Mesenchymal stem cell (in vitro differentiated cells and primary cell): Measurements from ENCODE around the gene GPR39.

Experiments used
- DNase-seq: peaks from one replicate; pipeline ENCODE4 v3.0.0-alpha.2; 2013
- H2AFZ ChIP-seq: one replicate; pipeline ENCODE4 v1.6.1; 2013; ENCODE audit warnings: low read depth, mild to moderate bottlenecking, control low read depth, inconsistent platforms, low read length, moderate library complexity
- H2AK5ac ChIP-seq: 2 replicates; pipeline ENCODE4 v1.6.1; 2013; ENCODE audit warnings: low read length, moderate library complexity, mild to moderate bottlenecking, inconsistent platforms; ENCODE audit not compliant: severe bottlenecking
- H2BK120ac ChIP-seq: one replicate; pipeline ENCODE4 v1.6.1; 2013; ENCODE audit warnings: low read depth, mild to moderate bottlenecking, inconsistent platforms, low read length, moderate library complexity
- H2BK12ac ChIP-seq, 2 experiments: one replicate each; pipeline ENCODE4 v1.6.1; 2013; ENCODE audit warnings: inconsistent platforms in 2 of 2, low read length in 2 of 2, mild to moderate bottlenecking in 2 of 2, moderate library complexity in 2 of 2, control low read depth in 1 of 2
- H2BK15ac ChIP-seq: one replicate; pipeline ENCODE4 v1.6.1; 2013; ENCODE audit warnings: mild to moderate bottlenecking, low read depth, inconsistent platforms; ENCODE audit not compliant: poor library complexity, severe bottlenecking
- H2BK5ac ChIP-seq: 2 replicates; pipeline ENCODE4 v1.6.1; 2013; ENCODE audit warnings: low read depth, mild to moderate bottlenecking, low read length, control low read depth, inconsistent platforms; ENCODE audit not compliant: poor library complexity, severe bottlenecking
- H3K14ac ChIP-seq, 2 experiments: one replicate each; pipeline ENCODE4 v1.6.1; 2013; ENCODE audit warnings: inconsistent platforms in 2 of 2, low read length in 2 of 2, control low read depth in 1 of 2, mild to moderate bottlenecking in 1 of 2, moderate library complexity in 1 of 2
- H3K18ac ChIP-seq, 2 experiments: one replicate each; pipeline ENCODE4 v1.6.1; 2013; ENCODE audit warnings: inconsistent platforms in 2 of 2, low read length in 2 of 2, control low read depth in 1 of 2, low read depth in 1 of 2, mild to moderate bottlenecking in 1 of 2
- H3K23ac ChIP-seq, 2 experiments: one replicate each; pipeline ENCODE4 v1.6.1; 2013; ENCODE audit warnings: inconsistent platforms in 2 of 2, low read length in 2 of 2, mild to moderate bottlenecking in 2 of 2, moderate library complexity in 2 of 2, control low read depth in 1 of 2
- H3K27ac ChIP-seq: 2 replicates; pipeline ENCODE4 v1.5.1; 2013; ENCODE audit warnings: mild to moderate bottlenecking, moderate library complexity, low read length, control low read depth, inconsistent platforms; ENCODE audit not compliant: poor library complexity, severe bottlenecking
- H3K27me3 ChIP-seq, 2 experiments: 2 replicates each; pipeline versions ENCODE4 v1.6.1 to v1.7.0; 2013; ENCODE audit warnings: low read length in 2 of 2, mild to moderate bottlenecking in 2 of 2, moderate library complexity in 2 of 2, control low read depth in 1 of 2, inconsistent platforms in 1 of 2; ENCODE audit not compliant: control insufficient read depth in 1 of 2, insufficient read depth in 1 of 2
- H3K36me3 ChIP-seq, 2 experiments: 2 replicates each; pipeline versions ENCODE4 v1.6.1 to v1.7.0; 2013; ENCODE audit warnings: low read length in 2 of 2, control low read depth in 1 of 2, inconsistent platforms in 1 of 2, low read depth in 1 of 2, mild to moderate bottlenecking in 1 of 2; ENCODE audit not compliant: insufficient read depth in 2 of 2, control insufficient read depth in 1 of 2
- H3K4ac ChIP-seq, 2 experiments: one replicate each; pipeline ENCODE4 v1.6.1; 2013; ENCODE audit warnings: inconsistent platforms in 2 of 2, low read length in 2 of 2, mild to moderate bottlenecking in 2 of 2, moderate library complexity in 2 of 2, control low read depth in 1 of 2, low read depth in 1 of 2
- H3K4me1 ChIP-seq: 2 replicates; pipeline ENCODE4 v1.6.1; 2013; ENCODE audit warnings: low read depth, low read length, control low read depth; ENCODE audit not compliant: control insufficient read depth, insufficient read depth
- H3K4me2 ChIP-seq: 2 replicates; pipeline ENCODE4 v1.6.1; 2013; ENCODE audit warnings: low read length, mild to moderate bottlenecking, inconsistent platforms; ENCODE audit not compliant: poor library complexity, severe bottlenecking
- H3K4me3 ChIP-seq, 2 experiments: 2 replicates each; pipeline versions ENCODE4 v1.5.1 to v1.7.0; 2013; ENCODE audit warnings: low read length in 2 of 2, mild to moderate bottlenecking in 2 of 2, control low read depth in 1 of 2, low read depth in 1 of 2; ENCODE audit not compliant: insufficient read depth in 1 of 2
- H3K79me1 ChIP-seq: replicated peaks from 2 replicates; pipeline ENCODE4 v1.6.1; 2013; ENCODE audit warnings: mild to moderate bottlenecking, control low read depth, low read length, inconsistent platforms; ENCODE audit not compliant: poor library complexity, severe bottlenecking
- H3K9ac ChIP-seq: 2 replicates; pipeline ENCODE4 v1.7.0; 2013; ENCODE audit warnings: mild to moderate bottlenecking, low read length, moderate library complexity
- H3K9me3 ChIP-seq: 2 replicates; pipeline ENCODE4 v1.7.0; 2013; ENCODE audit warnings: mild to moderate bottlenecking, low read length; ENCODE audit not compliant: control insufficient read depth
- H4K8ac ChIP-seq: one replicate; pipeline ENCODE4 v1.6.1; 2013; ENCODE audit warnings: inconsistent platforms, mild to moderate bottlenecking, low read length, moderate library complexity
- H4K91ac ChIP-seq: one replicate; pipeline ENCODE4 v1.6.1; 2013; ENCODE audit warnings: mild to moderate bottlenecking, low read length, inconsistent platforms
- WGBS: methylation state at CpG from one replicate; pipeline ENCODE4 v1.1.7; 2013; ENCODE audit warnings: mixed read lengths; 5-methylcytosine and 5-hydroxymethylcytosine counted together

The GPR39 gene

GRCh38 chr2:132646540-132647108 lies 230.0 kb downstream of the GPR39 start:
- no peak overlapping the region for H2BK120ac ChIP-seq

GRCh38 chr2:132651115-132652045 lies 234.8 kb downstream of the GPR39 start:
- DNase-seq = peak; percentile 54
- no peak overlapping the region for H2BK120ac ChIP-seq
- H3K14ac ChIP-seq = no peak overlapping the region
- no peak overlapping the region for H2BK15ac ChIP-seq
- WGBS = 78% methylated on average over 12 of the region's 12 CpGs
- no peak overlapping the region for H2AFZ ChIP-seq
- no peaks in the 10 kb centered on the region for H3K27me3 ChIP-seq
- no peak overlapping the region for H3K4me2 ChIP-seq
- H3K9me3 ChIP-seq = no peaks in the 10 kb centered on the region
- no peak overlapping the region for H2BK5ac ChIP-seq
- no peak overlapping the region for H3K18ac ChIP-seq
- peak overlapping the region; percentile 53 for H3K9ac ChIP-seq
- H3K36me3 ChIP-seq = peaks cover 0 to 4% of the 10 kb centered on the region in 2 experiments
- H3K23ac ChIP-seq = no peak overlapping the region
- no peaks in the 10 kb centered on the region for H3K4me1 ChIP-seq
- H4K91ac ChIP-seq = no peak overlapping the region
- H3K4ac ChIP-seq = no peak overlapping the region
- no peak overlapping the region for H4K8ac ChIP-seq
- no peak overlapping the region for H3K27ac ChIP-seq
- H3K4me3 ChIP-seq = no peak overlapping the region
- H2BK12ac ChIP-seq = no peak overlapping the region
- no peak overlapping the region for H2AK5ac ChIP-seq
- peaks cover 13% of the 10 kb centered on the region for H3K79me1 ChIP-seq

More at GRCh38 chr2:132646540-132647108, 230.0 kb downstream of the GPR39 start:
- no peak for DNase-seq
- H4K8ac ChIP-seq = no peak overlapping the region
- peaks cover 12% of the 10 kb centered on the region for H3K79me1 ChIP-seq
- peaks cover 0 to 14% of the 10 kb centered on the region in 2 experiments for H3K36me3 ChIP-seq
- no peak overlapping the region for H3K18ac ChIP-seq
- no peak overlapping the region for H4K91ac ChIP-seq
- no peak overlapping the region for H3K9ac ChIP-seq
- H3K4me2 ChIP-seq = no peak overlapping the region
- no peak overlapping the region for H3K23ac ChIP-seq
- no peaks in the 10 kb centered on the region for H3K4me1 ChIP-seq
- no peak overlapping the region for H3K14ac ChIP-seq
- H2AK5ac ChIP-seq = no peak overlapping the region
- H3K9me3 ChIP-seq = no peaks in the 10 kb centered on the region
- no peak overlapping the region for H2BK5ac ChIP-seq
- H3K4me3 ChIP-seq = no peak overlapping the region
- H2BK12ac ChIP-seq = no peak overlapping the region
- H2AFZ ChIP-seq = no peak overlapping the region
- H3K4ac ChIP-seq = no peak overlapping the region
- no peak overlapping the region for H2BK15ac ChIP-seq
- H3K27ac ChIP-seq = no peak overlapping the region
- 89% methylated on average over 8 of the region's 8 CpGs for WGBS
- H3K27me3 ChIP-seq = no peaks in the 10 kb centered on the region

GRCh38 chr2:132652474-132652873 lies 235.9 kb downstream of the GPR39 start:
- no peak overlapping the region for H2BK120ac ChIP-seq
- no peak overlapping the region for H3K23ac ChIP-seq
- no peak for DNase-seq
- H3K9ac ChIP-seq = no peak overlapping the region
- no peak overlapping the region for H3K18ac ChIP-seq
- no peak overlapping the region for H4K8ac ChIP-seq
- no peak overlapping the region for H2BK15ac ChIP-seq
- H2AK5ac ChIP-seq = no peak overlapping the region
- H3K27me3 ChIP-seq = no peaks in the 10 kb centered on the region
- no peak overlapping the region for H3K4ac ChIP-seq
- H4K91ac ChIP-seq = no peak overlapping the region
- H3K4me2 ChIP-seq = no peak overlapping the region
- H3K14ac ChIP-seq = no peak overlapping the region
- H2AFZ ChIP-seq = no peak overlapping the region
- H3K9me3 ChIP-seq = no peaks in the 10 kb centered on the region
- H3K4me3 ChIP-seq = no peak overlapping the region
- H3K79me1 ChIP-seq = peaks cover 8% of the 10 kb centered on the region
- WGBS = 85% methylated on average over 7 of the region's 8 CpGs
- no peak overlapping the region for H2BK12ac ChIP-seq
- H3K36me3 ChIP-seq = peaks cover 0 to 4% of the 10 kb centered on the region in 2 experiments
- H3K4me1 ChIP-seq = no peaks in the 10 kb centered on the region
- H2BK5ac ChIP-seq = no peak overlapping the region
- H3K27ac ChIP-seq = no peak overlapping the region

- Histone ChIP-seq H3K4ac (no peak overlapping the region), H3K27ac (no peak overlapping the region), H3K4me1 (no peaks in the 10 kb centered on the region), H3K79me1 (peaks cover 4% of the 10 kb centered on the region), H4K8ac (no peak overlapping the region), H3K36me3 (peaks cover 0 to 4% of the 10 kb centered on the region in 2 experiments), H3K4me3 (no peak overlapping the region), H2AFZ (no peak overlapping the region), H3K9me3 (no peaks in the 10 kb centered on the region), H2BK15ac (no peak overlapping the region), H2BK120ac (no peak overlapping the region), H3K23ac (no peak overlapping the region), H3K9ac (no peak overlapping the region), H3K14ac (no peak overlapping the region), H2BK5ac (no peak overlapping the region), H3K27me3 (no peaks in the 10 kb centered on the region), H2BK12ac (no peak overlapping the region), H2AK5ac (no peak overlapping the region), H4K91ac (no peak overlapping the region), H3K18ac (no peak overlapping the region), H3K4me2 (no peak overlapping the region)
- 90% methylated on average over 4 of the region's 4 CpGs for WGBS
- no peak for DNase-seq
These were observed 237.7 kb downstream of the GPR39 start for GRCh38 chr2:132654335-132654734.
